Endothelial cell of umbilical vein (primary cell): Measurements from ENCODE around the gene CCDC197. TPM values are rescaled to one million over a fixed set of nuclear protein-coding genes. Genes with fewer than 3 reads are reported as not detected.

ENCODE experiments used
- BruUV-seq: library from RNA; stranded (reverse); fragments of 400-500 nt; replicated peaks from 2 replicates; lab custom pipeline; 2021; lab: Mats Ljungman, UMichigan
- CTCF ChIA-PET: fragments of 300-600, 350-600 bp; sonication (Branson Sonifier 250); formaldehyde crosslinking; loops from one replicate; lab custom pipeline; 2021; ENCODE audit warnings: antibody characterized with exemption, inconsistent platforms; lab: Charles Lee
- POLR2A ChIA-PET: fragments of 300-600, 350-600 bp; sonication (Branson Sonifier 250); formaldehyde crosslinking; loops from one replicate; lab custom pipeline; 2021; ENCODE audit warnings: antibody characterized with exemption, inconsistent platforms; lab: Charles Lee
- DNase-seq: peaks from one replicate; pipeline ENCODE4 v3.0.0-alpha.2; 2011; ENCODE audit warnings: low read depth, low spot score
- FAIRE-seq: peaks from 2 replicates; lab custom pipeline; 2011; peaks lifted over from hg19 to GRCh38; lab: Jason Lieb, UNC
- H2AFZ ChIP-seq: 2 replicates; pipeline ENCODE4 v1.6.0; 2012; ENCODE audit warnings: low read depth, low read length, control low read depth, inconsistent platforms
- H3K27ac ChIP-seq: 2 replicates; pipeline ENCODE4 v1.5.1; 2011; ENCODE audit warnings: low read depth, mild to moderate bottlenecking, control low read depth, low read length, moderate library complexity; ENCODE audit not compliant: insufficient read depth
- H3K27me3 ChIP-seq, 2 experiments: 2 replicates each; pipeline versions ENCODE4 v1.6.0 to v1.6.1; 2011; ENCODE audit warnings: low read length in 2 of 2, mixed read lengths in 1 of 2; ENCODE audit not compliant: control insufficient read depth in 2 of 2, insufficient read depth in 2 of 2
- H3K36me3 ChIP-seq, 2 experiments: 2 replicates in 1 of 2; 3 replicates in 1 of 2; pipeline ENCODE4 v1.5.1; 2011; ENCODE audit warnings: low read length in 2 of 2, mild to moderate bottlenecking in 1 of 2, moderate library complexity in 1 of 2; ENCODE audit not compliant: control insufficient read depth in 2 of 2, insufficient read depth in 2 of 2; ENCODE audit errors: extremely low read depth in 1 of 2
- H3K4me1 ChIP-seq: 3 replicates; pipeline ENCODE4 v1.5.1; 2011; ENCODE audit warnings: mild to moderate bottlenecking, low read length; ENCODE audit not compliant: control insufficient read depth, insufficient read depth; ENCODE audit errors: extremely low read depth
- H3K4me2 ChIP-seq: 2 replicates; pipeline ENCODE4 v1.6.1; 2011; ENCODE audit warnings: low read length, control low read depth, mixed read lengths; ENCODE audit not compliant: insufficient read depth
- H3K4me3 ChIP-seq, 3 experiments: fragments of 200-600 bp in 1 of 3; sonication (generic), shearing (Covaris generic) in 1 of 3; replicated peaks in 1 of 3; 2 replicates each; pipeline ENCODE4 v1.5.1; 2011 to 2016; ENCODE audit warnings: control low read depth in 3 of 3, low read length in 3 of 3, mild to moderate bottlenecking in 2 of 3, inconsistent platforms in 1 of 3, low read depth in 1 of 3, moderate library complexity in 1 of 3; ENCODE audit not compliant: insufficient read depth in 1 of 3
- H3K79me2 ChIP-seq: 2 replicates; pipeline ENCODE4 v1.6.0; 2012; ENCODE audit warnings: low read length, inconsistent platforms; ENCODE audit not compliant: control insufficient read depth, insufficient read depth
- H3K9ac ChIP-seq: replicated peaks from 2 replicates; pipeline ENCODE3; 2011; ENCODE audit warnings: low read length, control low read depth; ENCODE audit not compliant: insufficient read depth; ENCODE audit errors: extremely low read depth
- H3K9me1 ChIP-seq: replicated peaks from 3 replicates; pipeline ENCODE4 v1.6.0; 2011; ENCODE audit warnings: mild to moderate bottlenecking, low read length; ENCODE audit not compliant: control insufficient read depth, insufficient read depth; ENCODE audit errors: extremely low read depth
- H3K9me3 ChIP-seq: replicated peaks from 2 replicates; pipeline ENCODE4 v1.5.1; 2012; ENCODE audit warnings: low read length, inconsistent platforms; ENCODE audit not compliant: control insufficient read depth, insufficient read depth
- H4K20me1 ChIP-seq: replicated peaks from 2 replicates; pipeline ENCODE3; 2011; ENCODE audit warnings: mild to moderate bottlenecking, low read length; ENCODE audit not compliant: control insufficient read depth, insufficient read depth; ENCODE audit errors: extremely low read depth
- EZH2 ChIP-seq: IDR thresholded peaks from 2 replicates; pipeline ENCODE4 v1.6.1; 2012; ENCODE audit warnings: borderline replicate concordance, low read depth, mild to moderate bottlenecking, moderate library complexity, low read length, inconsistent platforms; ENCODE audit not compliant: severe bottlenecking
- JUN ChIP-seq: IDR thresholded peaks from 2 replicates; pipeline ENCODE4 v1.6.1; 2011; ENCODE audit warnings: borderline replicate concordance, low read depth; ENCODE audit not compliant: insufficient read length, insufficient read depth
- MAX ChIP-seq: IDR thresholded peaks from 2 replicates; pipeline ENCODE4 v1.6.1; 2011; ENCODE audit not compliant: insufficient read depth, insufficient read length
- MYC ChIP-seq: IDR thresholded peaks from one replicate; pipeline ENCODE4 v1.6.1; 2011; ENCODE audit warnings: mild to moderate bottlenecking, low read depth, low read length
- POLR2A ChIP-seq: IDR thresholded peaks from 2 replicates; pipeline ENCODE4 v1.6.1; 2012; ENCODE audit warnings: low read depth, mild to moderate bottlenecking, control low read depth, low read length
- dilution Hi-C: fragments of 300-500 bp; cut with MboI; formaldehyde crosslinking; loops from one replicate; pipeline ENCODE4 v1.15.0; 2019; ENCODE audit warnings: low sequenced_read_pairs; ENCODE audit not compliant: extremely low pct_ligation_motif_present
- intact Hi-C: fragments of 100-400 bp; cut with micrococcal nuclease; formaldehyde crosslinking; loops from one replicate; pipeline ENCODE4 v1.10.0; 2022
- polyA plus RNA-seq, 4 experiments: library from polyadenylated mRNA; depleted of rRNA in 3 of 4; stranded (reverse) in 3 of 4; unstranded in 1 of 4; fragments of >200 nt; gene quantifications; 2 replicates each; pipeline versions ENCODE4 v1.2.1 to v1.2.3, GENCODE V29; 2011 to 2012; ENCODE audit warnings: missing spikeins in 1 of 4
- total RNA-seq: library from RNA; stranded (reverse); gene quantifications from 2 replicates; pipeline ENCODE4 v1.2.3, GENCODE V29; 2021

CCDC197 gene
- total and polyA plus RNA-seq, 2 donors (not counting 3 experiments of a cell fraction or from before 2014, with no cell fraction given) = not detected

GRCh38 chr14:93956514-93957332 is 40.4 kb upstream of the CCDC197 start:
- Histone ChIP-seq H3K9me3 (no peaks in the 10 kb centered on the region), H3K9me1 (no peaks in the 10 kb centered on the region), H3K9ac (no peak overlapping the region), H3K27ac (no peak overlapping the region), H3K4me2 (no peak overlapping the region), H3K4me1 (no peaks in the 10 kb centered on the region), H3K36me3 (no peaks in the 10 kb centered on the region), H4K20me1 (no peaks in the 10 kb centered on the region), H3K27me3 (no peaks in the 10 kb centered on the region), H3K79me2 (no peaks in the 10 kb centered on the region), H3K4me3 (no peak overlapping the region), H2AFZ (no peak overlapping the region)
- no peak for DNase-seq
- intact Hi-C loops (no loop called here), dilution Hi-C loops (no loop called here)
- CTCF ChIA-PET = interaction anchor here (0.9 to 7.1 kb wide), 2 partner anchors 10 to 17 kb away, joined by 4 to 60 read pairs; no protein-coding TSS in a partner anchor
- no peak for FAIRE-seq
- TF ChIP-seq EZH2 (no peak), MAX (no peak), POLR2A (no peak), JUN (no peak)
- POLR2A ChIA-PET = no interaction called here
- BruUV-seq = no TSS peak

GRCh38 chr14:93957333-93957710 is 39.8 kb upstream of the CCDC197 start:
- no peaks in the 10 kb centered on the region for H3K4me1 ChIP-seq
- no peaks in the 10 kb centered on the region for H3K27me3 ChIP-seq
- DNase-seq (no peak), FAIRE-seq (no peak)
- H2AFZ ChIP-seq = no peak overlapping the region
- BruUV-seq = no TSS peak
- ChIA-PET POLR2A (no interaction called here), CTCF (interaction anchor here (7.1 kb wide), 1 partner anchor 17 kb away, joined by 60 read pairs; no protein-coding TSS in a partner anchor)
- H3K36me3 ChIP-seq = no peaks in the 10 kb centered on the region
- TF ChIP-seq EZH2 (no peak), MYC (no peak)
- H3K9me1 ChIP-seq = no peaks in the 10 kb centered on the region
- intact Hi-C loops = no loop called here
- H3K9me3 ChIP-seq = no peaks in the 10 kb centered on the region
- dilution Hi-C loops = no loop called here
- H3K79me2 ChIP-seq = no peaks in the 10 kb centered on the region
- no peak overlapping the region for H3K9ac ChIP-seq
- H4K20me1 ChIP-seq = no peaks in the 10 kb centered on the region
- no peak overlapping the region for H3K27ac ChIP-seq
- no peak overlapping the region for H3K4me2 ChIP-seq
- H3K4me3 ChIP-seq = no peak overlapping the region
